Measurements from ENCODE around the gene JAK1. TPM values are rescaled to one million over a fixed set of nuclear protein-coding genes. Genes with fewer than 3 reads are reported as not detected.

Gene JAK1
- total RNA-seq, 2 donors from 2014 or later, result 90.3 to 122 TPM

GRCh38 chr1:64878090-64878489 lies 88.3 kb downstream of the JAK1 start:
- no peak overlapping the region for H3K27ac ChIP-seq
- no peaks in the 10 kb centered on the region for H3K27me3 ChIP-seq
- DNase-seq (ENCODE audit: low spot score), result no peak
- TF ChIP-seq CTCF (IDR thresholded peaks at IDR 0.05), result no peak
- H3K9me3 ChIP-seq, result no peaks in the 10 kb centered on the region
- no peak overlapping the region for H3K4me3 ChIP-seq
- H3K4me1 ChIP-seq, result peaks cover 0 to 13% of the 10 kb centered on the region in 2 donors
- H3K36me3 ChIP-seq, result peaks cover 34% of the 10 kb centered on the region

GRCh38 chr1:64877598-64877997 lies 88.8 kb downstream of the JAK1 start:
- TF ChIP-seq CTCF (IDR thresholded peaks at IDR 0.05), result no peak
- Histone ChIP-seq H3K4me3 (no peak overlapping the region), H3K27me3 (no peaks in the 10 kb centered on the region), H3K36me3 (peaks cover 34% of the 10 kb centered on the region), H3K9me3 (no peaks in the 10 kb centered on the region), H3K4me1 (peaks cover 0 to 13% of the 10 kb centered on the region in 2 donors), H3K27ac (no peak overlapping the region)
- DNase-seq (ENCODE audit: low spot score), result no peak

- TF ChIP-seq CTCF (IDR thresholded peaks at IDR 0.05), result no peak
- no peak for DNase-seq (ENCODE audit: low spot score)
- Histone ChIP-seq H3K27me3 (no peaks in the 10 kb centered on the region), H3K4me3 (no peak overlapping the region), H3K27ac (no peak overlapping the region), H3K4me1 (peaks cover 0 to 13% of the 10 kb centered on the region in 2 donors), H3K36me3 (peaks cover 30% of the 10 kb centered on the region), H3K9me3 (no peaks in the 10 kb centered on the region)
Measured at GRCh38 chr1:64877151-64877550, 89.2 kb downstream of the JAK1 start.

GRCh38 chr1:64875606-64876005 lies 90.7 kb downstream of the JAK1 start:
- no peaks in the 10 kb centered on the region for H3K27me3 ChIP-seq
- no peak for DNase-seq (ENCODE audit: low spot score)
- peaks cover 44% of the 10 kb centered on the region for H3K36me3 ChIP-seq
- peaks cover 0 to 13% of the 10 kb centered on the region in 2 donors for H3K4me1 ChIP-seq
- H3K4me3 ChIP-seq, result no peak overlapping the region
- no peaks in the 10 kb centered on the region for H3K9me3 ChIP-seq
- no peak for TF ChIP-seq CTCF (IDR thresholded peaks at IDR 0.05)
- peak overlapping the region; percentile 41 to 44 for H3K27ac ChIP-seq

GRCh38 chr1:64875101-64875500 lies 91.2 kb downstream of the JAK1 start:
- TF ChIP-seq CTCF (IDR thresholded peaks at IDR 0.05), result no peak
- Histone ChIP-seq H3K4me3 (no peak overlapping the region), H3K27me3 (no peaks in the 10 kb centered on the region), H3K27ac (peak overlapping the region; percentile 21 to 44), H3K4me1 (peaks cover 0 to 13% of the 10 kb centered on the region in 2 donors), H3K9me3 (no peaks in the 10 kb centered on the region), H3K36me3 (peaks cover 48% of the 10 kb centered on the region)
- DNase-seq (ENCODE audit: low spot score), result no peak

- peaks cover 0 to 13% of the 10 kb centered on the region in 2 donors for H3K4me1 ChIP-seq
- H3K27ac ChIP-seq, result peak overlapping the region; percentile 21 to 44
- no peak for TF ChIP-seq CTCF (IDR thresholded peaks at IDR 0.05)
- no peaks in the 10 kb centered on the region for H3K9me3 ChIP-seq
- peaks cover 48% of the 10 kb centered on the region for H3K36me3 ChIP-seq
- DNase-seq (ENCODE audit: low spot score), result no peak
- H3K27me3 ChIP-seq, result no peaks in the 10 kb centered on the region
- H3K4me3 ChIP-seq, result no peak overlapping the region
Measured at GRCh38 chr1:64874666-64875065, 91.7 kb downstream of the JAK1 start.

Measured in right atrium auricular region (tissue), 2 donors.